Measurements from ENCODE around the gene TIMP1.

DNA sequence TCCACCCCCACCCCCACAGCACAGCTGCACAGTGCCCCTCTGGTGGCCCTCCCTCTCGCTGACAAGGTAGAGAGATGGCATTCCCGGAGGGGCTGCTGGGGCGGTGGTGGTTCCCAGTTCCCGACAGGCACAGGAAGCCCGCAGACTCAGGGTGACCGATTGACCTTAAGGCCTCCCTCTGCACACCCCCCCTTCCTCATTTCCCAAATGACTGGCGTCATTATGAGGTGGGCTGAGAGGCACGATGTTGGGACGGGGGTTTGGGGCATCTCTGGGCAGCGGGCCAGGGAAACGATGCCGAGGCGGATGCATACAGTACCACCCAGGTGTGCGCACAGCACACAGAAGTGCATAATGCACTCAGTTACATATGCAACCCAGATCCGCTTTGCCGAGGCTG, 3.5 kb upstream of the TIMP1 start:
- TF ChIP-seq, protein P1, sequence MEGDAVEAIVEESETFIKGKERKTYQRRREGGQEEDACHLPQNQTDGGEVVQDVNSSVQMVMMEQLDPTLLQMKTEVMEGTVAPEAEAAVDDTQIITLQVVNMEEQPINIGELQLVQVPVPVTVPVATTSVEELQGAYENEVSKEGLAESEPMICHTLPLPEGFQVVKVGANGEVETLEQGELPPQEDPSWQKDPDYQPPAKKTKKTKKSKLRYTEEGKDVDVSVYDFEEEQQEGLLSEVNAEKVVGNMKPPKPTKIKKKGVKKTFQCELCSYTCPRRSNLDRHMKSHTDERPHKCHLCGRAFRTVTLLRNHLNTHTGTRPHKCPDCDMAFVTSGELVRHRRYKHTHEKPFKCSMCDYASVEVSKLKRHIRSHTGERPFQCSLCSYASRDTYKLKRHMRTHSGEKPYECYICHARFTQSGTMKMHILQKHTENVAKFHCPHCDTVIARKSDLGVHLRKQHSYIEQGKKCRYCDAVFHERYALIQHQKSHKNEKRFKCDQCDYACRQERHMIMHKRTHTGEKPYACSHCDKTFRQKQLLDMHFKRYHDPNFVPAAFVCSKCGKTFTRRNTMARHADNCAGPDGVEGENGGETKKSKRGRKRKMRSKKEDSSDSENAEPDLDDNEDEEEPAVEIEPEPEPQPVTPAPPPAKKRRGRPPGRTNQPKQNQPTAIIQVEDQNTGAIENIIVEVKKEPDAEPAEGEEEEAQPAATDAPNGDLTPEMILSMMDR (IDR thresholded peaks at IDR 0.05), result no peak
- TF ChIP-seq POLR2A (IDR thresholded peaks at IDR 0.05) (no peak), POLR2AphosphoS5 (IDR thresholded peaks at IDR 0.05) (no peak), EP300 (IDR thresholded peaks at IDR 0.05) (no peak)

Data from gastroesophageal sphincter (tissue), 3 donors.